ENCODE data around the gene CTH.
"Not testable (repeated sequence)": the region's sequence is repeated elsewhere in the genome, so short reads cannot be mapped to it uniquely, and the experiment has no call there.

CTH gene

GRCh38 chr1:70458131-70458530, 47.1 kb downstream of the CTH start:
- DNase-seq = peak in 1 of 2 donors; percentile 25

- no peak for DNase-seq
Measured at GRCh38 chr1:70459496-70460225, 48.6 kb downstream of the CTH start.

GRCh38 chr1:70460740-70461713, 50.0 kb downstream of the CTH start:
- DNase-seq = not testable (repeated sequence)

GRCh38 chr1:70462611-70463010, 51.5 kb downstream of the CTH start:
- DNase-seq = no peak

GRCh38 chr1:70465911-70466310, 54.8 kb downstream of the CTH start:
- no peak for DNase-seq

- no peak for DNase-seq
Measured at GRCh38 chr1:70467531-70467930, 56.5 kb downstream of the CTH start.

- DNase-seq = no peak
Measured at GRCh38 chr1:70468180-70468579, 57.1 kb downstream of the CTH start.

- not testable (repeated sequence) for DNase-seq
Measured at GRCh38 chr1:70469184-70469583, 58.1 kb downstream of the CTH start.

- no peak for DNase-seq
Measured at GRCh38 chr1:70475023-70475422, 64.0 kb downstream of the CTH start.

GRCh38 chr1:70477090-70477489, 66.0 kb downstream of the CTH start:
- no peak for DNase-seq

GRCh38 chr1:70477905-70478304, 66.8 kb downstream of the CTH start:
- not testable (repeated sequence) for DNase-seq

GRCh38 chr1:70483342-70483741, 72.3 kb downstream of the CTH start:
- no peak for DNase-seq

GRCh38 chr1:70485624-70486023, 74.6 kb downstream of the CTH start:
- no peak for DNase-seq

- no peak for DNase-seq
Measured at GRCh38 chr1:70486676-70487458, 75.8 kb downstream of the CTH start.

- no peak for DNase-seq
Measured at GRCh38 chr1:70487459-70487815, 76.4 kb downstream of the CTH start.

GRCh38 chr1:70487910-70488665, 77.0 kb downstream of the CTH start:
- DNase-seq = peak; percentile 7 to 32
